ENCODE results near the gene C5orf63.
"Not testable (repeated sequence)": the region's sequence is repeated elsewhere in the genome, so short reads cannot be mapped to it uniquely, and the experiment has no call there.

The C5orf63 gene

DNA sequence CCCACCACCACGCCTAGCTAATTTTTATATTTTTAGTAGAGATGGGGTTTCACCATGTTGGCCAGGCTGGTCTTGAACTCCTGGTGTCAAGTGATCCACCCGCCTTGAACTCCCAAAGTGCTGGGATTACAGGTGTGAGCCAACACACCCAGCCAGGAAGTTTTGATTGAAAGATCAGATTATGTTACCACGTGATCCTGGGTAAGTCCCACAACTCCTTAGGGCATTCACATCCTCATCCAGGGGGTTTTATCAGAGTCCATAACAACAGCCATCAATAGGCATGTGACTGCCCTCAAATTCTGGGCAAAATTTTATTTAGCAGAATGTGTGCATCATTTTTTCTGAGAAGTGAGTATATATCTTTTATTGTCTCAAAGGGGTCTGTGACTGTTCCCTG is 68.0 kb downstream of the C5orf63 start:
- DNase-seq = not testable (repeated sequence)

DNA sequence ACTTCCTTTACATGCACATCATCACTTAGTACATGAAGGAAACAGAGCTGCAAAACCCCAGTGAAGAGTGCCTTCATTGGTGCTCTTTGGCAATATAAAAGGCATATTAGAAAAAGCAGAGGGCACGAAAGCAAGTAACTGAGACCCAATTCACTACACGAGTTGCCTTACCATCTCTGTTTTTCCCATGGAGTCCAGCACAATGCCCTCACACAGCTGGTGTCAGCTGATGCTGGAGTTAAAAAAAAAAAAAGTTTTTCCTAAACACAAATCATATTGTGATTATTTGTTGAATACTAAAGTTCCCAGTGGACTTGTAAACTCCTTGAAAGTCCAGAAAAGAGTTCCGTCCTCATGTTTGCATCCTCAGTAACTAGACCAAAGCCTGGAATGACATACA is 68.6 kb downstream of the C5orf63 start:
- no peak for DNase-seq

DNA sequence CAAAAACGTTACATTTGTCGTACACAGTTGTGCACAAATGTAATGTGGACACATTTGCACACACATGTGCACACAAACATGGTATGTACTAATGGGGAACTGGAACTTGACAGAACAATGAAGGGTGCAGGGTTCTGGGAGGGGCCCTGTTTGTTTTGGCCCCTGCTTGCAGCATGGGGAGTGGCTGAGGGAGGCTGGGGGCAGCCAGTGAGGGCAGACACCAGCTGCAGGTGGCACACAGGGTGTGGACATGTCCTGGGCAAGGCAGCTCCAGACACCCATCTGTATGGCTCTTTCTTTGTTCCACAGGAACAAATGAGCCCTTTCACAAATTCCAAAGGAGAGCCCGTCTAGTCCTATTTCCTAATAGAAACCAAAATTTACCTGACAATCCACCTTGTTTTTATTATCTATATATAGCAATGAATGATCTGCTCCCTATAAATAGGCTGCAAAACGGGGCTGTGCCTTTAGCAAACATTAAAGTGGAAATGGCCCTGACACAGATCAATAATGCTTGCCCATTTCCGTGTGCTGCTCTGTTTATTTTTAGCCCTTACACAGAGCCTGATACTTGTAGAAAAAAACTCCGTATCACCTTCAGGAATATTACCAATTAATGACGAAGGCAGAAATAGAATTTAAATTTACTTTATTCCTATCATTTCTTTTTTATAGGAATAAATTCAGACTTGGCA is 69.4 kb downstream of the C5orf63 start:
- DNase-seq = no peak

GRCh38 chr5:127002390-127002789 is 70.9 kb downstream of the C5orf63 start:
- no peak for DNase-seq

DNA sequence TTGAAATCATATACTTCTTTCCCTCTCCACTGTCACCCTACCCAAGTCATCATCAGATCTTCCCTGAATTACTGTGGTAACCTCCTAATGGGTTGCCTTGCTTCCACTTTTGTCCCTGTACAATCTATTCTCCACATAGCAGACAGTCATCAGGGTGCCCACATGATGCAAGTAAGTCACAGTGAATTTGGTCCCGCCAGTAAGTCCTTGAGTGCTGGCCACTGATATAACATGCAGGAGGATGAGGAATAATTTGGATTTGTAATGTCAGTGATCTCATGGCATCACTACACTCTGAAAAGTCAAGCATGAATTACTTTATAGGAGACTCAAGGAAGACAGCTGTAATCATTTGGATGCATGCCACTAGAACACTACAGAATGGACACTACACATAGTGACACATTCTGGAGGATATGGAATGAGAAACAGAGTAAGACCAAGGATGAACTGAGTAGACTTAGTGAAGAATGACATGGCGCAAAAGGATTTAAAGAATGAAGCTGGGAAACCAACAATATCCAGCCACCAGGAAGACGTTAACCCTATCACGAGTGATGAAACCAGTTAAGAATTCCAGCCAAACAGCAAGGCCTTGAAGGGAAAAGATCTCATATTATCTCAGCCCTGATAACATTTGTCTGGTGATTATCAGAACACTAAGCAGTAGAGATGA is 71.5 kb downstream of the C5orf63 start:
- no peak for DNase-seq

Measured in NCI-H187 treated with DMSO at 0.1 percent for 48 hours (cell line).